NCI-H526 treated with DMSO at 0.1 percent for 48 hours (cell line): ENCODE data around the gene DAB1.

ENCODE experiments used
- DNase-seq: peaks from one replicate; lab custom pipeline; 2025; lab: John Stamatoyannopoulos, UW

Gene DAB1

GRCh38 chr1:56975446-56975845, 448.4 kb downstream of the DAB1 start:
- DNase-seq, result no peak

GRCh38 chr1:56973923-56974742, 449.7 kb downstream of the DAB1 start:
- DNase-seq, result no peak

- no peak for DNase-seq
Observed at GRCh38 chr1:56972976-56973375, 450.9 kb downstream of the DAB1 start.

- no peak for DNase-seq
Observed at GRCh38 chr1:56970280-56970679, 453.6 kb downstream of the DAB1 start.

GRCh38 chr1:56968878-56969495, 454.9 kb downstream of the DAB1 start:
- DNase-seq, result no peak

GRCh38 chr1:56967900-56968832, 455.7 kb downstream of the DAB1 start:
- DNase-seq, result no peak

- DNase-seq, result no peak
Observed at GRCh38 chr1:56967355-56967754, 456.5 kb downstream of the DAB1 start.

GRCh38 chr1:56966698-56966999, 457.2 kb downstream of the DAB1 start:
- DNase-seq, result no peak

GRCh38 chr1:56965916-56966697, 457.8 kb downstream of the DAB1 start, which contains the start of gene C8B:
Gene C8B (minus strand): TSS chr1:56966015. CDS start chr1:56965948, 67 bp downstream.
- DNase-seq, result no peak

- DNase-seq, result no peak
Observed at GRCh38 chr1:56965191-56965590, 458.7 kb downstream of the DAB1 start.

GRCh38 chr1:56964349-56965017, 459.4 kb downstream of the DAB1 start:
- no peak for DNase-seq

- no peak for DNase-seq
Observed at GRCh38 chr1:56963667-56964066, 460.2 kb downstream of the DAB1 start.

GRCh38 chr1:56961426-56961825, 462.4 kb downstream of the DAB1 start:
- DNase-seq, result no peak

- DNase-seq, result no peak
Observed at GRCh38 chr1:56958526-56958925, 465.3 kb downstream of the DAB1 start.

GRCh38 chr1:56957931-56958330, 465.9 kb downstream of the DAB1 start:
- no peak for DNase-seq

- DNase-seq, result no peak
Observed at GRCh38 chr1:56954664-56955063, 469.2 kb downstream of the DAB1 start.

- DNase-seq, result no peak
Observed at GRCh38 chr1:56953386-56953785, 470.5 kb downstream of the DAB1 start.

GRCh38 chr1:56952501-56952900, 471.4 kb downstream of the DAB1 start:
- DNase-seq, result no peak

GRCh38 chr1:56948403-56949023, 475.3 kb downstream of the DAB1 start:
- DNase-seq, result no peak
